ENCODE results near the gene SDF2L1.
"Not testable (repeated sequence)": the region's sequence is repeated elsewhere in the genome, so short reads cannot be mapped to it uniquely, and the experiment has no call there.

Gene SDF2L1

DNA sequence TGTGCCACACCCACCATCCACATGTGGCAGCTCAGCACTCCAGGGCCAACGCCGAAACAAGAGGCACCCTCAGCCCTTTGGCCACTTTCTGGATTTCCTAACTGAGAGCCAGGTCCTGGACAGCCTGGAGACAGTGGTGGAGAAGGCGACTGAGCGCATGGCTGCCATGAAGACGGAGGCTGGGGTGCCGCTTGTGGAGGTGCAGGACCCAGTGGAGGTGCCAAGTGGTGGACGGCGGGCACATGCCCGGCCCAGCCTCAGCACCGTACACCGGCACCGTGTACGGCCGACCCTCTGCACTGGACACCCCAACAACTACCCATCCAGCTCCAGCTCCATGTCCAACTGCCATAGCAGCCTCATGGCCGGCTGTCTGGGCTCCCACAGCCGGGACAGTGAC is 8.0 kb upstream of the SDF2L1 start:
- no peaks in the 10 kb centered on the region for H3K36me3 ChIP-seq
- no peaks in the 10 kb centered on the region for H3K27me3 ChIP-seq
- TF ChIP-seq, protein P1, sequence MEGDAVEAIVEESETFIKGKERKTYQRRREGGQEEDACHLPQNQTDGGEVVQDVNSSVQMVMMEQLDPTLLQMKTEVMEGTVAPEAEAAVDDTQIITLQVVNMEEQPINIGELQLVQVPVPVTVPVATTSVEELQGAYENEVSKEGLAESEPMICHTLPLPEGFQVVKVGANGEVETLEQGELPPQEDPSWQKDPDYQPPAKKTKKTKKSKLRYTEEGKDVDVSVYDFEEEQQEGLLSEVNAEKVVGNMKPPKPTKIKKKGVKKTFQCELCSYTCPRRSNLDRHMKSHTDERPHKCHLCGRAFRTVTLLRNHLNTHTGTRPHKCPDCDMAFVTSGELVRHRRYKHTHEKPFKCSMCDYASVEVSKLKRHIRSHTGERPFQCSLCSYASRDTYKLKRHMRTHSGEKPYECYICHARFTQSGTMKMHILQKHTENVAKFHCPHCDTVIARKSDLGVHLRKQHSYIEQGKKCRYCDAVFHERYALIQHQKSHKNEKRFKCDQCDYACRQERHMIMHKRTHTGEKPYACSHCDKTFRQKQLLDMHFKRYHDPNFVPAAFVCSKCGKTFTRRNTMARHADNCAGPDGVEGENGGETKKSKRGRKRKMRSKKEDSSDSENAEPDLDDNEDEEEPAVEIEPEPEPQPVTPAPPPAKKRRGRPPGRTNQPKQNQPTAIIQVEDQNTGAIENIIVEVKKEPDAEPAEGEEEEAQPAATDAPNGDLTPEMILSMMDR (IDR thresholded peaks at IDR 0.05) = no peak
- no peak overlapping the region for H3K27ac ChIP-seq
- H3K9me3 ChIP-seq = no peaks in the 10 kb centered on the region
- no peak overlapping the region for H3K4me3 ChIP-seq (ENCODE audit: low read depth in 1 of 2, low read length in 1 of 2)
- H3K4me1 ChIP-seq (ENCODE audit: control insufficient read depth in 1 of 2, insufficient read depth in 1 of 2, low read depth in 1 of 2, low read length in 1 of 2) = peaks cover 5 to 7% of the 10 kb centered on the region in 2 experiments

DNA sequence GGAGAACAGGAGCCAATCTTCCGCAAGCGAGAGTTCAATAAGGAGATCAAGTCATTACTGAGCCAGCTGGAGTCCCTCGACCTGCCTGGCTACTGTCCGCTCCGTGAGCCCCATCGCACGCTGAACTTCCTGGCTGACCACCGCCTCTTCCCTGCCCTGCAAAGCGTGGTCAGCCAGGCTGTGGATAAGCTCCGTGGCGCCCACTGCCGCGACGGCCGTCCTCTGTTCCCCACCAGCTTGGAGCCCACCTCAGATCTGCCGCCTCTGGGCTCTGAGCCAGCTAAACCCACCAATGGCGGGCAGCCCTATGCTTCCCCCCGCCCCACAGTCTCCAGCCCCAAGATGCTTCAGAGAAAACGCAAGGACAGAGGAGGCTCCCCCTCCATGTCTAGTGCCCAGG is 7.3 kb upstream of the SDF2L1 start:
- no peak overlapping the region for H3K27ac ChIP-seq
- H3K36me3 ChIP-seq = no peaks in the 10 kb centered on the region
- H3K27me3 ChIP-seq = no peaks in the 10 kb centered on the region
- no peak overlapping the region for H3K4me3 ChIP-seq (ENCODE audit: low read depth in 1 of 2, low read length in 1 of 2)
- TF ChIP-seq, protein P1 (IDR thresholded peaks at IDR 0.05) = no peak
- no peaks in the 10 kb centered on the region for H3K9me3 ChIP-seq
- peaks cover 0 to 4% of the 10 kb centered on the region in 2 experiments for H3K4me1 ChIP-seq (ENCODE audit: control insufficient read depth in 1 of 2, insufficient read depth in 1 of 2, low read depth in 1 of 2, low read length in 1 of 2)

DNA sequence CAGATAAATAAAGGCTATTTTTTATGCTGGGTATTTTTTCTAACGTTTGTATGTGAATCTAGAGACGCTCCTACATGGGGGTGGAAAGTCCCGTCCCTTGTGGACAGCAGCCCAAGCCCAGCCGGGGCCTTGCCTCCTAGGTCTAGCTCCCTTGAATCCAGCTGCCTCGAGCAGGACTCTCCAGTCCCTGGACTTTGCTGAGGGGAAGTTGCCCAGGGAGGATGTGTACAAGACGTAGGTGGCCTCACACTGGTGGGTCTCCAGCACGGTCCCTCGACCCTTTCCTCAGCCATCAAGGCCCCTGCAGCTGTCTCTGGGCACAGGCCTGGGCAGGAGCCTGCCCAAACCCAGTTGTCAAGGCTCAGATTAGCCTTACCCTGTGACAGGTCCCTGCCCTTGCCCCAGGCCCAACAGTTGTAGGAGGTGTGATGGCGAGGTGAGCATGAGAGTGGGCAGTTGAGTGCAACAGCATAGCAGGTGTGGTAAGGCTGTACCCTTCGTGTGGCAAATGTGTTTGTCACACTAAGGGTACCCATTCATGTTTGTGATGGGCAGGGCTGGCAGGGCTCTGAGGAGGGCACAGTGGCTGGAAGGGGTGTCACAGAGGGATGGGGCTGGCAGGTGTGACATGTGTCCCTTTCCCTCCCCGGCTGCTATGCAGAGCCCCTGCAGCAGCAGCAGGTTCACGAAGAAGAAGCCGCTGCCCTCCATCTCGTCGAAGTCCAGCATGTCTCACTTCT is 6.2 kb upstream of the SDF2L1 start:
- TF ChIP-seq, protein P1 (IDR thresholded peaks at IDR 0.05) = no peak
- Histone ChIP-seq H3K36me3 (no peaks in the 10 kb centered on the region), H3K4me3 (ENCODE audit: low read depth in 1 of 2, low read length in 1 of 2) (no peak overlapping the region), H3K9me3 (no peaks in the 10 kb centered on the region), H3K4me1 (ENCODE audit: control insufficient read depth in 1 of 2, insufficient read depth in 1 of 2, low read depth in 1 of 2, low read length in 1 of 2) (peaks cover under 1 to 1% of the 10 kb centered on the region in 2 experiments), H3K27me3 (no peaks in the 10 kb centered on the region), H3K27ac (no peak overlapping the region)

DNA sequence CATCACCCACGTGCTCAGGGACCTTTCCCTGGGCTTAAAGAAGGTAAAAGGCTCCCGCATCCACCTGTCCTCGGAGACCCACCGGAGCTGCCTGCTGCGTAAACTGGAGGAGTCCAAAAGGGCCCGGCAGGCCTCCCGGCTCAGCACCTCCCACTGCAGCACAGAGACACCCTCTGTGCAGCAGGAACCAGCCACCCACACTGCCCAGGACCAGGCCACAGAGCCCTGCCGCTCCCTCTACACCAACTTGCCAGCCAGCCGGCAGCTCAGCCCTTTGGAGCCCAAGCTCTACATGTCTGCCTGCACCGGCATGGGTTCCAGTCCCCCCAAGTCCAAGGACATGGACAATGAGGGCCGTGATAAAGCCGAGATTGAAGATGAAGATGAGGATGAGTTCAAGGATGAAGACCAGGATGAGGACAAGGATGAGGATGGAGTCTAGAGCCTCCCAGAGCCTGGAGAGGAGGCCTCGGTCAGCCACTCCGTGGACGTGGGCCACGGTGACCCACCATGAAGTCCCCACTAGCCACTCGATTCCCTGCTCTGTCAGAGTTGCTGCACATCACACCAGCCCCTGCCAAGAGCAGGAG is 5.4 kb upstream of the SDF2L1 start:
- no peaks in the 10 kb centered on the region for H3K9me3 ChIP-seq
- TF ChIP-seq, protein P1 (IDR thresholded peaks at IDR 0.05) = no peak
- H3K27me3 ChIP-seq = no peaks in the 10 kb centered on the region
- no peaks in the 10 kb centered on the region for H3K36me3 ChIP-seq
- H3K4me1 ChIP-seq (ENCODE audit: control insufficient read depth in 1 of 2, insufficient read depth in 1 of 2, low read depth in 1 of 2, low read length in 1 of 2) = peaks cover 9% of the 10 kb centered on the region in 2 experiments
- no peak overlapping the region for H3K4me3 ChIP-seq (ENCODE audit: low read depth in 1 of 2, low read length in 1 of 2)
- H3K27ac ChIP-seq = no peak overlapping the region

DNA sequence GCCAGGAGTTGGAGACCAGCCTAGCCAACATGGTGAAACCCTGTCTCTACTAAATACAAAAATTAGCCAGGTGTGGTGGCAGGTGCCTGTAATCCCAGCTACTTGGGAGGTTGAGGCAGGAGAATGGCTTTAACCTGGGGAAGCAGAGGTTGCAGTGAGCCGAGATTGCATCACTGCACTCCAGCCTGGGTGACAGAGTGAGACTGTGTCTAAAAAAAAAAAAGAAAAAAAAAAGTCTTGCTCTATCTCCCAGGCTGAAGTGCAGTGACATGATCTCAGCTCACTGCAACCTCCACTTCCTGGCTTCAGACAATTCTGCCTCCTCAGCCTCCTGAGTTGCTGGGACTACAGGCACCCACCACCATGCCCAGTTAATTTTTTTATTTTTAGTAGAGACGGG is 4.7 kb upstream of the SDF2L1 start:
- H3K4me1 ChIP-seq (ENCODE audit: control insufficient read depth in 1 of 2, insufficient read depth in 1 of 2, low read depth in 1 of 2, low read length in 1 of 2) = peaks cover 12% of the 10 kb centered on the region in 2 experiments
- not testable (repeated sequence) for H3K4me3 ChIP-seq (ENCODE audit: low read depth in 1 of 2, low read length in 1 of 2); H3K27me3 ChIP-seq; H3K36me3 ChIP-seq; H3K9me3 ChIP-seq; H3K27ac ChIP-seq

DNA sequence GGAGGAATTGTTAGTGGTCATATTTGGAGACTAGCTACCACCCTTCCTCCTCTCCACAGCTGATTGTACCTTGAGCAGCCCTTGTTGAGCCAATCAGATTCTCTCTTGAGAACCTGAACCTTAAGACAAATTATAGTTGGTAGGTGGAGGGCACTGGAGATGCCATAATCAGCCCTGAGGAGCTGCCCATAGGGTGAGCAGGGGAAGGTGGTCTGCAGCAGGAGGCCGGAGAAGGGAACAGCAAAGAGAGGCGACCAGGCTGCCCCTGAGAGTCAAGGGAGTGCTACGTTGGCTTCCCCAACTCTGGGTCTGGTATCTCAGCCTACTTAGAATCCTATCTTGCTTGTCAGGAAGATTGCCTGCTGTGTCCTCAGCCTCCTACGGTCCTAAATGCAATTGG is 2.7 kb upstream of the SDF2L1 start:
- TF ChIP-seq, protein P1 (IDR thresholded peaks at IDR 0.05) = no peak
- Histone ChIP-seq H3K4me3 (ENCODE audit: low read depth in 1 of 2, low read length in 1 of 2) (no peak overlapping the region), H3K4me1 (ENCODE audit: control insufficient read depth in 1 of 2, insufficient read depth in 1 of 2, low read depth in 1 of 2, low read length in 1 of 2) (peaks cover 22 to 23% of the 10 kb centered on the region in 2 experiments), H3K27ac (no peak overlapping the region), H3K9me3 (no peaks in the 10 kb centered on the region), H3K36me3 (no peaks in the 10 kb centered on the region), H3K27me3 (no peaks in the 10 kb centered on the region)

Data from neutrophil (primary cell).